HG03439 (cell line): Measurements from ENCODE around the gene DPM3.

Experiments used
- ATAC-seq: cut with Tn5 transposase; IDR thresholded peaks from one replicate; pipeline ENCODE4 v1.9.1; 2021; ENCODE audit warnings: mild to moderate bottlenecking, moderate library complexity; ENCODE audit not compliant: unreplicated experiment

DPM3 gene

DNA sequence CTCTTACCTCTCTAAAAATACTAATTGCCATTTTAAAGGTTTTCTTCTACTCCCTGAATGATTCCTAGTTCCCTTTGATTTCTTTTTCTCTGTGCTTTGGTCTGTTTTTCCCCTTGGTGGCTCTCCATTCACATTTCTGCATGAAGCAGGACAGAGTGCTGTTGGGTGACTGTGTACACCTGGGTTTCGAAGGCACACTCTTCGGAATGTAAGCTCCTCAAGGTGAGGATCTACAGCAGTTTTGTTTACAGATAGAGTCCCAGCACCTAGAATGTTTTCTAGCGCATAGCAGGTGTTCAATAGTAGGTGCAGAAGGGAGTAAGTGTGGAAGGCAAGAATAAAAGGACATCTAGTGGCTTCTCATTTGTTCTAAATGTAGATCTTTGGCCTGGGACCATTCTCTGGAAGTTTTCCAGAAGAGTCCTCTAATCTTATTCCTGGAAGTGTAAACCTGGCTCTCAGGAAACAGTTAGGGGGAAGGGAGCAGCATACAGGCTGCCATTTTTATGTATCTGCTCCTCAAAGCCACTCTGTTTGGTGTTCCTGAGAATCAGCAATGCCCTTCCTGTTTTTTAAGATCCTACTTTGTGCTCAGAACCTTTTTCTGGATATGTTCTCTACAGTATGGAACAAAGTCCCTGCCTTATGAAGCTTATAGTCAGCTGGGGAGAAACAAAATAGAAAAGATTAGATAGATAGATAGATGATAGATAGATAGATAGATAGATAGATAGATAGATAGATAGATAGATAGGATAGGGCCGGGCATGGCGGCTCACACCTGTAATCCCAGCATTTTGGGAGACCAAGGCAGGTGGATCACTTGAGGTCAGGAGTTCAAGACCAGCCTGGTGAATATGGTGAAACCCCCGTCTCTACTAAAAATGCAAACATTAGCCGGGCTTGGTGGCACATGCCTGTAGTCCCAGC is 35.5 kb downstream of the DPM3 start:
- no peak for ATAC-seq

DNA sequence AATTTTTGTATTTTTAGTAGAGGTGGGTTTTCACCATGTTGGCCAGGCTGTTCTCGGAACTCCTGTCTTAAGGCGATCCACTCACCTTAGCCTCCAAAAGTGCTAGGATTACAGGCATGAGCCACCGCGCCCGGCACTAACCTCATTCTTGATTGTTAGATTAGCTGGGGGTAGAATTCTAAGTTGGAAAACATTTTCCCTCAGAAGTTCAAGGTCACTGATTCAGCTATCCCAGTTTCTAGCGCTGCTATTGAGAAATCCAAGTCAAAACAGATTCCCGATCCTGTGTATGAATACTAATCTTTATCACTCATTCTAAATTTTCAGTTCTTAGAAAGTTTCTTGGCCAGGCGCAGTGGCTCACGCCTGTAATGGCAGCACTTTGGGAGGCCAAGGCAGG is 37.0 kb downstream of the DPM3 start:
- ATAC-seq = no peak

DNA sequence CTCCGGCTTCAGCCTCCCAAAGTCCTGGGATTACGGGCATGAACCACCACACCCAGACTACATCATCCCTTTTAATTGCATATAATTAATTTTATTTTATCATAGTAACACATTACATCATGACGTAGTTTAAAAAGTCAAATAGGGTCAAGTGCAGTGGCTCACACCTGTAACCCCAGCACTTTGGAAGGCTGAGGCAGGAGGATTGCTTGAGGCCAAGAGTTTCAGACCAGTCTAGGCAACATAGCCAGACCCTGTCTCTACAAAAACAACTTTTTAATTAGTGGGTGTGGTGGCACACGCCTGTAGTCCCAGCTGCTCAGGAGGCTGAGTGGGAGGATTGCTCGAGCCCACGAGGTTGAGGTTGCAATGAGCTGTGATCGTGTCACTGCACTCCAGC is 41.0 kb downstream of the DPM3 start:
- no peak for ATAC-seq

DNA sequence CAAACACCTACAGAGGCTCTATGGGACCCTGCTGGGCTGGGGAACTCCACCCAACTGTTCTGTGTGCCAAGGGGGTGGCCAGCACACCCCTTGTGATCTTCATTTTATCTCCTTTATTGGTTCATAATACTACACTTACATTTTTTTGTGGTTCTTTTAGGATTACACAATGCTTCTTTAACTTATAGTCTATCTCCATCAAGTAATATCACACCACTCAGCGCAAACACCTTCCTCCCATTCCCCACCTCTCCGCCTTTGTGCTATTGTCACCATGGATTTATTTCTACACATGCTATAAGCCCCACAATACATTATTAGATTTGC is 45.7 kb downstream of the DPM3 start:
- ATAC-seq = no peak

DNA sequence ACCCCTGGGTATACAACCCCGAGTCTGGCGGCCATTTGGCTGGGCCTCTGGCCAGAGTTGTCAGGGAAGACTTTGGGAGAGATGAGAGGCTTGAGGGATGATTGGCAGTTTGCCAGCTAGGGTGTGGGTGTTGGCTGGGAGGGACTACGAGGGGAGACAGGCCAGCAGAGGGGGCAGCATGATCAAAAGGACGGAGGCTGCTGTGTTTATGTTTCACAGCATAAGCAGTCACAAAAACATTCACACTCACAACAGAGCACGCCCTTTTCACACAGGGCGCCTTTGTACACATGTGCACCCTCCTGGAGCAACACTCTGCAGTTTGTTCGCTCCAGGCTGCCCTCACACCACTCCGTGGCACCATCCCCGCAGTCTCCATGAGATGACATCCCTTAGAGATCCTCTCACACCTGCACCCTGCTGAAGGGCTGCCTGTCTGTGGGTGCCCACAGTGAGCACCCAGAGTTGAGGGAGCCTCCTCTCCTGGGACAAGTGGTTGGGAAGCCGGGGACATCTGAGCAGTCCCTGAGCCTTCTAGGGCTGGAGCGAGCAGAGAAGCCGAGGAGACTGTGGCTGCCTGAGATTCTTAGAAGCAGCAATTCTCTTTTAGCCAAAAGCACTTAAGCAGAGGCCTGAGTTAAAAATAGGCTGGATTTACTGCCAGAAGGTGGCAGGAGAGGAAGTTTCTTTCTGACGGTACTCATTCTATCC is 46.3 kb downstream of the DPM3 start:
- ATAC-seq = no peak

DNA sequence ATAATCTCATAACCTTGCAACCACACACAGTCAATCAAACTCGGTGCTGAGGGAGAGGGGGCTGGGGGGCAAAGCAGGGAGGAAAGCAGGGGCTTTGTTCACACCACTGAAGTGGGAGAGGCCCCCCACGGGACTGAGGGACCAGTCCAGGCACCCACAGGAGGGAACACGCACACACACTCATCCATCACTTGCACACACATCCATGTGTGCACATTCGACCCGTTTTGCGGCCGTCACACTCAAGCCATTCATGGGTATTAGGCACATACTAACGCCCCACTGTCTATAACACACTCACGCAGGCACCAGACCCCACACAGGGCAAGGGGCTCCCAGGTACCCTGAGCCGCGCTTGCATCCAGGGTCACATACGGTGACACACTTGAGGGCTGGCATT is 47.7 kb downstream of the DPM3 start:
- ATAC-seq = no peak

DNA sequence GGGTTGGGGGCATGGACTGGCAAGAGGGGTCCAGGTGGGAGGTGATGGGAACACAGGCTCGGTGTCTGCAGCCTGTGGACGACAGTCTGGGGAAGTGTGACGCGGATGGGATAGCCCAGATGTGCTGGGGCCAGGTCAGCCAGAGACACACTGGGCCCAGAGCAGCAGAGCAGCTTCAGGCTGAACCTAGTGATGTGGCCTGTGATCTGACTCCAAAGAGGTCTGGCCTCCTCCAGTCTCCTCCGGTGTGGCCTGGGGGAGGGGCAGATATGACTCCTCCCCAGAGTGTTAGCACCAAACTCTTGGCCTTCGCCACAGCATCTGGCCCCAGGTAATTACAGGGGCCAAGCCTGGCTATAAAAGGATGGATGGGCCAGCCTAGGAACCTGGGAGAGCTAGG is 48.2 kb downstream of the DPM3 start:
- ATAC-seq = no peak

DNA sequence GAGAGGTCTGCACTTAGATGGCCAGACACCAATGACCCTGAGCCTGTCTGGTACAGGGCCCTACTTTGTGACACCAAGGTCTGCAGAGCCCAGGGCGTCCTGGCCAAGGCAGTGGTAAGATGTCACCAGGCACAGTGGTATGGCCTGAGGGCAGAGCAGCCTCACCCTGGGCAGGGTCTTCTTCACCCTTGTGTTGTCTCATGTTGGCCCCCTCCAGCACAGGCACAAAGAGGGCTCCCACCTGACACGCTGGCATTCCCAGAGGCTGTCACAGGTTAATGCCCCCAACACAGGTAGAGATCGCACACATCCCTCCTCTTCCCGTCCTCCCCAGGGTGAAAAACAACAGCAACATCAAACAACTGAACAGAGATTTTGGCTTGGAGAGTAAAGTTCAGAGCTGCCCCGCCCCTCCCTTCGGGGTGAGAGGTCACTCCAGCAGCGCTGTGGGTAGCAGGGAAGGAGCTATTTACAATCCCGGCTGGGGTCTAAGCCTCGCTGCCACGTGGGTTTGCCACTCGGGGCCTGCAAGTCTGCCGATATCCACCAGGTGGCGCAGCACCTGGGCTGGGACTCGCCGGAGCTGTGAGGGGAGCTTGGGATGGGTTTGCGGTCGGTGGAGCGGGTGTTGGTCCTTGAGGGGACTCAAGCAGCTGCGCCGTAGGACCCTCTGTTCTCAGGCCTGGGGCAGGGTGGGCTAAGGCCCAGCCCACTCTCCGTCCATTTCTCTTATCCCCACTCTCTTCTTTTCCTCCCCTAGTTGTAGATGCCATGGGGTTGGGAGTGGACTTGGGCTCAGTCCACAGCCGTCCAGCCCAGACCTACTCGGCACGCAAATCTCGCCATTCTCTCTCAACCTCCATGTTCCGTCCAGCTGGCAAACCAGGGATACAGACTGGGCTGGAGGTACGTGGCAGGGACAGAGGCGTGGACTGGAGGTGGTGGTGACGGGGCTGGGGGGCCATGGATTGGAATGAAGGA is 49.0 kb downstream of the DPM3 start:
- ATAC-seq = no peak
